ENCODE measurements around the gene PPIE. TPM values are rescaled to one million over a fixed set of nuclear protein-coding genes. Genes with fewer than 3 reads are reported as not detected.

Gene PPIE
- total RNA-seq, 1 donor from 2014 or later = 36.5 TPM

DNA sequence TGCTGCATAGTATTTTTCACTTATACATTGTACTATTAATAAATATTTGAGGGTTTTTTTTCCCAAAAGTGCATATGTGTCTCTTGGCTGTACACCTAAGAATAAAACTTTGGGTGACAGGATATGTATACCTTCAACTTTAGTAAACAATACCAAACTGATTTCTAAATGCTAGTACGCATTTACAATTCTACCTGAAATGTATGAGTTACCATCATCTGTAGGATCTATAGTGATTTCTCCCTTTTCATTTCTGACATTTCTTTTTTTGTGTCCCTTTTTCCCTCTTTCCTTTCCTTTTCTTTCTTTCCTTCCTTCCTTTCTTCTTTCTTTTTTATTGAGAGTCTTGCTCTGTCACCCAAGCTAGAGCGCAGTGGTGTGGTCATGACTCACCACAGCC is 66.7 kb downstream of the PPIE start:
- no peaks in the 10 kb centered on the region for H3K36me3 ChIP-seq
- TF ChIP-seq, protein P1, sequence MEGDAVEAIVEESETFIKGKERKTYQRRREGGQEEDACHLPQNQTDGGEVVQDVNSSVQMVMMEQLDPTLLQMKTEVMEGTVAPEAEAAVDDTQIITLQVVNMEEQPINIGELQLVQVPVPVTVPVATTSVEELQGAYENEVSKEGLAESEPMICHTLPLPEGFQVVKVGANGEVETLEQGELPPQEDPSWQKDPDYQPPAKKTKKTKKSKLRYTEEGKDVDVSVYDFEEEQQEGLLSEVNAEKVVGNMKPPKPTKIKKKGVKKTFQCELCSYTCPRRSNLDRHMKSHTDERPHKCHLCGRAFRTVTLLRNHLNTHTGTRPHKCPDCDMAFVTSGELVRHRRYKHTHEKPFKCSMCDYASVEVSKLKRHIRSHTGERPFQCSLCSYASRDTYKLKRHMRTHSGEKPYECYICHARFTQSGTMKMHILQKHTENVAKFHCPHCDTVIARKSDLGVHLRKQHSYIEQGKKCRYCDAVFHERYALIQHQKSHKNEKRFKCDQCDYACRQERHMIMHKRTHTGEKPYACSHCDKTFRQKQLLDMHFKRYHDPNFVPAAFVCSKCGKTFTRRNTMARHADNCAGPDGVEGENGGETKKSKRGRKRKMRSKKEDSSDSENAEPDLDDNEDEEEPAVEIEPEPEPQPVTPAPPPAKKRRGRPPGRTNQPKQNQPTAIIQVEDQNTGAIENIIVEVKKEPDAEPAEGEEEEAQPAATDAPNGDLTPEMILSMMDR (IDR thresholded peaks at IDR 0.05) = no peak
- intact Hi-C loops (cut with DNase I) = no loop called here

DNA sequence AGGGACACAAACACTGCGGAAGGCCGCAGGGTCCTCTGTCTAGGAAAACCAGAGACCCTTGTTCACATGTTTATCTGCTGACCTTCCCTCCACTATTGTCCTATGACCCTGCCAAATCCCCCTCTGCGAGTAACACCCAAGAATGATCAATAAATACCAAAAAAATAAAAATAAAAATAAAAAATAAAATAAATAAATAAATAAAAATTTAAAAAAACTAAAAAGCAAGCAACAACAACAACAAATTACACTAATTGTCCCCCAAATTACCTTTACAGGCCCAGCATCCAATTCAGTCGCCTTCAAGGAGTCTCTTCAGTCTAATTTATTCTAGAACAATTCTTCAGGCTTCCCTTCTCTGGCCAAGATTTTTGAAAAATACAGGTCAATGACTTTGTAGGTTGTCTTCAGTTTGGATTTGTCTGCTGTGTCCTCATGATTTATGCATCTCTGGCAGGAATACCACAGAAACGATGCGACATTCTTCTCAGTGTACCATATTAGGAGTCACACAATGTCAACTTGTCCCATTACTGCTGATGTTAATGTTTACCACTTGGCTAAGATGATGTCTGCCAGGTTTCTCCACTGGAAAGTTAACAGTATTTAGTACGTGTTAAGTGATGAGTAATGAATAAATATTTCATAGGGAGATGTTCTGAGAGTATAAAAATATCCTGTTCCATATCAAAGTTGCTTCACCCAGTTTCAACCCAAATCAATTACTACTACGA is 70.3 kb downstream of the PPIE start:
- H3K4me1 ChIP-seq = no peaks in the 10 kb centered on the region
- ATAC-seq = no peak
- no peaks in the 10 kb centered on the region for H3K9me3 ChIP-seq
- H3K4me3 ChIP-seq = no peak overlapping the region
- H3K27me3 ChIP-seq = no peaks in the 10 kb centered on the region
- intact Hi-C loops (cut with DNase I) = no loop called here
- DNase-seq = no peak
- TF ChIP-seq, protein P1 (IDR thresholded peaks at IDR 0.05) = no peak
- no peak overlapping the region for H3K27ac ChIP-seq
- no peaks in the 10 kb centered on the region for H3K36me3 ChIP-seq

More for the DNA sequence above, 66.7 kb downstream of the PPIE start:
- Histone ChIP-seq H3K4me1 (no peaks in the 10 kb centered on the region), H3K27ac (no peak overlapping the region), H3K4me3 (no peak overlapping the region), H3K27me3 (no peaks in the 10 kb centered on the region), H3K9me3 (no peaks in the 10 kb centered on the region)
- DNase-seq (no peak), ATAC-seq (no peak)

DNA sequence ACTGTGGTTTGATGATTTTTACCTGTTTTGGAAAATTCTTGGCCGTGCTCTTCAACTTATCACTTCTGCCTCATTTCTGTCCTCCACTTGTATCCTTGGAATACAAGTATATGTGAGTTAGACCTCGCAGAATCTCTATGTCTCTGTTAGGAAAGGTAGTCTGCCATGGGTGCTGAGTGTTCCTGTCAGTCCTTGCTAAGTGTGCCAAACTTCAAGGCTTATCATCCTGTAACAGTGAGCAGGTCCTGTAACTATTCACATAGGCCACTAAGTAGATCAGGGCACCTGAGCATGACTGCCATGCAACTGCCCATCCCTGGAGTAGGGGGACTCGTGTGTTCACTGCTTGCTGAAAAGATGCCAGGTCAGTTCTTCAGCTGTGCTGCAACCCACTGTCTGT is 74.2 kb downstream of the PPIE start:
- H3K36me3 ChIP-seq = no peaks in the 10 kb centered on the region
- TF ChIP-seq, protein P1 (IDR thresholded peaks at IDR 0.05) = no peak
- DNase-seq (peak; percentile 5), ATAC-seq (no peak)
- intact Hi-C loops (cut with DNase I) = no loop called here
- no peaks in the 10 kb centered on the region for H3K27me3 ChIP-seq
- H3K4me1 ChIP-seq = no peaks in the 10 kb centered on the region
- H3K9me3 ChIP-seq = no peaks in the 10 kb centered on the region
- H3K4me3 ChIP-seq = no peak overlapping the region
- no peak overlapping the region for H3K27ac ChIP-seq

Other genes with a start within 250 kb of the PPIE start
- gene BMP8A, start 247.2 kb upstream of the PPIE start, total RNA-seq = 0.29 TPM
- 199 TPM for gene PABPC4, start 162.1 kb upstream of the PPIE start, total RNA-seq
- gene HEYL, start 99.2 kb upstream of the PPIE start, total RNA-seq = 17.7 TPM
- 0.49 TPM for gene NT5C1A, start 66.8 kb upstream of the PPIE start, total RNA-seq
- 0.09 TPM for gene HPCAL4, start 47.4 kb upstream of the PPIE start, total RNA-seq
- 0.43 TPM for gene OXCT2, start 32.5 kb downstream of the PPIE start, total RNA-seq
- gene BMP8B, start 50.0 kb downstream of the PPIE start, total RNA-seq = 2.7 TPM
- 13.1 TPM for gene TRIT1, start 144.6 kb downstream of the PPIE start, total RNA-seq
- gene MYCL, start 163.0 kb downstream of the PPIE start, total RNA-seq = 3.6 TPM
- 225 TPM for gene MFSD2A, start 216.3 kb downstream of the PPIE start, total RNA-seq

All from upper lobe of right lung (tissue), 1 donor.